Measurements from ENCODE around the gene ATP5F1D. TPM values are rescaled to one million over a fixed set of nuclear protein-coding genes. Genes with fewer than 3 reads are reported as not detected.

Gene ATP5F1D
- total RNA-seq, 1 experiment from 2014 or later: 126 TPM

DNA sequence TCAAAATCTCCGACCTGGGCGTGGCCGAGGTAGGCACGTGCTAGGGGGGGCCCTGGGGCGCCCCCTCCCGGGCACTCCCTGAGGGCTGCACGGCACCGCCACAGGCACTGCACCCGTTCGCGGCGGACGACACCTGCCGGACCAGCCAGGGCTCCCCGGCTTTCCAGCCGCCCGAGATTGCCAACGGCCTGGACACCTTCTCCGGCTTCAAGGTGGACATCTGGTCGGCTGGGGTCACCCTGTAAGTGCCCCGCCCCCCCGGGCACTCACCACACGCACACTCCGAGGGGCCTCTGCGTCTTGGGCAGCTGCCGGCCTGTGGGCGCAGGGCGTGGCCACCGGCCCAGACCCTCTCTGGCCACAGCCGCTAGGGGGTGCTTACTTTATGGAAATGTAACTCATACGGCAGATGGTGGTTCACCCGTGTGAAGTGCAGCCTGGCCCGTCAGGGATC, 21.0 kb upstream of the ATP5F1D start:
- peaks cover 17% of the 10 kb centered on the region for H3K36me3 Mint-ChIP-seq (ENCODE audit: insufficient read depth, unreplicated experiment)
- no peaks in the 10 kb centered on the region for H3K9me3 ChIP-seq
- H3K9me3 Mint-ChIP-seq (ENCODE audit: unreplicated experiment): no peaks in the 10 kb centered on the region
- no peak for DNase-seq
- TF ChIP-seq, protein P1, sequence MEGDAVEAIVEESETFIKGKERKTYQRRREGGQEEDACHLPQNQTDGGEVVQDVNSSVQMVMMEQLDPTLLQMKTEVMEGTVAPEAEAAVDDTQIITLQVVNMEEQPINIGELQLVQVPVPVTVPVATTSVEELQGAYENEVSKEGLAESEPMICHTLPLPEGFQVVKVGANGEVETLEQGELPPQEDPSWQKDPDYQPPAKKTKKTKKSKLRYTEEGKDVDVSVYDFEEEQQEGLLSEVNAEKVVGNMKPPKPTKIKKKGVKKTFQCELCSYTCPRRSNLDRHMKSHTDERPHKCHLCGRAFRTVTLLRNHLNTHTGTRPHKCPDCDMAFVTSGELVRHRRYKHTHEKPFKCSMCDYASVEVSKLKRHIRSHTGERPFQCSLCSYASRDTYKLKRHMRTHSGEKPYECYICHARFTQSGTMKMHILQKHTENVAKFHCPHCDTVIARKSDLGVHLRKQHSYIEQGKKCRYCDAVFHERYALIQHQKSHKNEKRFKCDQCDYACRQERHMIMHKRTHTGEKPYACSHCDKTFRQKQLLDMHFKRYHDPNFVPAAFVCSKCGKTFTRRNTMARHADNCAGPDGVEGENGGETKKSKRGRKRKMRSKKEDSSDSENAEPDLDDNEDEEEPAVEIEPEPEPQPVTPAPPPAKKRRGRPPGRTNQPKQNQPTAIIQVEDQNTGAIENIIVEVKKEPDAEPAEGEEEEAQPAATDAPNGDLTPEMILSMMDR (IDR thresholded peaks at IDR 0.05; ENCODE audit: insufficient read depth in 1 of 2, low read depth in 1 of 2, low read length in 1 of 2, severe bottlenecking in 1 of 2, unreplicated experiment in 1 of 2): no peak
- H3K4me1 ChIP-seq: no peaks in the 10 kb centered on the region
- H3K4me1 Mint-ChIP-seq (ENCODE audit: low read depth, unreplicated experiment): no peaks in the 10 kb centered on the region
- ChIA-PET POLR2A (no interaction called here), CTCF (no interaction called here)
- H3K4me3 Mint-ChIP-seq (ENCODE audit: unreplicated experiment): no peak overlapping the region
- intact Hi-C loops (cut with micrococcal nuclease; ENCODE audit: unreplicated experiment): no loop called here
- BruUV-seq (replicated peaks): no TSS peak
- H3K4me3 ChIP-seq (ENCODE audit: low read depth, low read length): no peak overlapping the region
- H3K27me3 ChIP-seq (replicated peaks; ENCODE audit: control insufficient read depth, insufficient read depth, low read length): no peaks in the 10 kb centered on the region
- H3K27me3 Mint-ChIP-seq (ENCODE audit: insufficient read depth, unreplicated experiment): no peaks in the 10 kb centered on the region
- H3K36me3 ChIP-seq (ENCODE audit: control insufficient read depth, insufficient read depth, low read length): peaks cover 2% of the 10 kb centered on the region
- H3K27ac Mint-ChIP-seq (ENCODE audit: unreplicated experiment): no peak overlapping the region

DNA sequence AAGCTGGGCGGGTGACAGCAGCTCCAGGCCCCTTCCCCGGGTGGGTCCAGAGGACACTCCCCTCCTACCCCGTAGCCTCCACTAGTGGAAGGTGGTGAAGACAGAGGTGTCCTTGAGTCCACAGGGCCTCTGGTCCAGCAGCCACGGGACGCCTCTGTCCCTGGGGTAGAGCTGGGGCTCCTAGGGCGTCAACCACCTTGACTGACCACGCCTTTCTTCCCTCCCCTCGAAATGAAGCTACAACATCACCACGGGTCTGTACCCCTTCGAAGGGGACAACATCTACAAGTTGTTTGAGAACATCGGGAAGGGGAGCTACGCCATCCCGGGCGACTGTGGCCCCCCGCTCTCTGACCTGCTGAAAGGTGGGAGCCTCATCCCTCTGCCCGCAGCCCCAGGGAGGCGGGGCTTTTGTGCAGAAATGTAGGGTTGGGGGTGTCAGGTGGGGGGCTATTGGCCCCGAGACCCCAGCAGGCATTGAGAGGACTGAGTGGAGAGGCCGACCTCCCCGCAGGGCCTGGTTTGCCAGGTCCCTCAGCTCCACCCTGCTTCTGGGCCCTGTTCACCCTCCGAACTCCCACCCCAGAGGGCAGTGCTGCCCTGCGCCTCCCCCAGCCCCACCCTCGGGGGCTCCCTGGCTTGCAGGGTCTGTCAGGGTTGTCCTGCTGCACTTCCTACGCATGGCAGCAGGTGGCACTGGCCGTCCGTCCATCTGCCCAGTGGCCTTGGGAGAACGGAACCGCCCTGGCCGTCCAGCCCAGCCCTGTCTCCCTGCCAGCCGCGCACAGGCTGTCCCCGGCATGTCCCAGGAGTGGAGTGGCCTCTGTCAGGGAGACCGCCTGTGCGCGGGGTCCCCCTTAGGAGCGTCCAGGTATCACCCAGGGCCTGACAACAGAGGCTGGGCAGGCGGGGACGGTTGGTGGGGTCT, 20.3 kb upstream of the ATP5F1D start:
- H3K27me3 ChIP-seq (replicated peaks; ENCODE audit: control insufficient read depth, insufficient read depth, low read length): no peaks in the 10 kb centered on the region
- Mint-ChIP-seq H3K27ac (ENCODE audit: unreplicated experiment) (no peak overlapping the region), H3K4me1 (ENCODE audit: low read depth, unreplicated experiment) (no peaks in the 10 kb centered on the region), H3K27me3 (ENCODE audit: insufficient read depth, unreplicated experiment) (no peaks in the 10 kb centered on the region), H3K36me3 (ENCODE audit: insufficient read depth, unreplicated experiment) (peaks cover 17% of the 10 kb centered on the region), H3K9me3 (ENCODE audit: unreplicated experiment) (no peaks in the 10 kb centered on the region), H3K4me3 (ENCODE audit: unreplicated experiment) (no peak overlapping the region)
- TF ChIP-seq, protein P1 (IDR thresholded peaks at IDR 0.05; ENCODE audit: insufficient read depth in 1 of 2, low read depth in 1 of 2, low read length in 1 of 2, severe bottlenecking in 1 of 2, unreplicated experiment in 1 of 2): peak; percentile 51 to 62
- peak in 1 of 2 experiments; percentile 67 for DNase-seq
- POLR2A ChIA-PET: no interaction called here
- H3K4me3 ChIP-seq (ENCODE audit: low read depth, low read length): no peak overlapping the region
- no TSS peak for BruUV-seq (replicated peaks)
- H3K36me3 ChIP-seq (ENCODE audit: control insufficient read depth, insufficient read depth, low read length): peaks cover 2% of the 10 kb centered on the region
- intact Hi-C loops (cut with micrococcal nuclease; ENCODE audit: unreplicated experiment): no loop called here
- no peaks in the 10 kb centered on the region for H3K9me3 ChIP-seq
- H3K4me1 ChIP-seq: no peaks in the 10 kb centered on the region
- CTCF ChIA-PET: no interaction called here

DNA sequence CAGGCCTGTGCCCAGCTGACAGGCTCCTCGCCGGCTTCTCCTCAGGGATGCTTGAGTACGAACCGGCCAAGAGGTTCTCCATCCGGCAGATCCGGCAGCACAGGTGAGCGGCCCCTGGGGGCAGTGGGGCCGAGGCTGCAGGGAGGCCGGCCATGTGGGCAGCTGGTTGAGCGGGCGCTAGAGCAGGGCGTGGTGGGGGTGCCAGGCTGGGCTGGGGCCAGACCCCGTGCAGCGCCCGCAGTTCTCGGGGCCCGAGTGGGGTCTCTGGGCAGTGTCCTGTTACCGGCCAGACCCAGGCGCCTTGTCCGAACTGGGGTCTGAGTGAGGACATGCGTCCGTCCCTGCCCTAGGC, 19.7 kb upstream of the ATP5F1D start:
- H3K27ac Mint-ChIP-seq (ENCODE audit: unreplicated experiment): no peak overlapping the region

More for the DNA sequence above, 19.7 kb upstream of the ATP5F1D start:
- TF ChIP-seq, protein P1 (IDR thresholded peaks at IDR 0.05; ENCODE audit: insufficient read depth in 1 of 2, low read depth in 1 of 2, low read length in 1 of 2, severe bottlenecking in 1 of 2, unreplicated experiment in 1 of 2): no peak
- ChIA-PET CTCF (no interaction called here), POLR2A (no interaction called here)
- Histone ChIP-seq H3K9me3 (no peaks in the 10 kb centered on the region), H3K27me3 (replicated peaks; ENCODE audit: control insufficient read depth, insufficient read depth, low read length) (no peaks in the 10 kb centered on the region), H3K36me3 (ENCODE audit: control insufficient read depth, insufficient read depth, low read length) (peaks cover 2% of the 10 kb centered on the region), H3K4me3 (ENCODE audit: low read depth, low read length) (no peak overlapping the region), H3K4me1 (no peaks in the 10 kb centered on the region)
- no TSS peak for BruUV-seq (replicated peaks)
- DNase-seq: no peak
- intact Hi-C loops (cut with micrococcal nuclease; ENCODE audit: unreplicated experiment): no loop called here
- Mint-ChIP-seq H3K4me1 (ENCODE audit: low read depth, unreplicated experiment) (no peaks in the 10 kb centered on the region), H3K9me3 (ENCODE audit: unreplicated experiment) (no peaks in the 10 kb centered on the region), H3K4me3 (ENCODE audit: unreplicated experiment) (no peak overlapping the region), H3K36me3 (ENCODE audit: insufficient read depth, unreplicated experiment) (peaks cover 20% of the 10 kb centered on the region), H3K27me3 (ENCODE audit: insufficient read depth, unreplicated experiment) (no peaks in the 10 kb centered on the region)
